Measurements from ENCODE around the gene SLC7A5. TPM values are rescaled to one million over a fixed set of nuclear protein-coding genes. Genes with fewer than 3 reads are reported as not detected.

Gene SLC7A5
- polyA plus RNA-seq, 2 of the 4 experiments (the other 2 are of a cell fraction): 265 to 972 TPM

DNA sequence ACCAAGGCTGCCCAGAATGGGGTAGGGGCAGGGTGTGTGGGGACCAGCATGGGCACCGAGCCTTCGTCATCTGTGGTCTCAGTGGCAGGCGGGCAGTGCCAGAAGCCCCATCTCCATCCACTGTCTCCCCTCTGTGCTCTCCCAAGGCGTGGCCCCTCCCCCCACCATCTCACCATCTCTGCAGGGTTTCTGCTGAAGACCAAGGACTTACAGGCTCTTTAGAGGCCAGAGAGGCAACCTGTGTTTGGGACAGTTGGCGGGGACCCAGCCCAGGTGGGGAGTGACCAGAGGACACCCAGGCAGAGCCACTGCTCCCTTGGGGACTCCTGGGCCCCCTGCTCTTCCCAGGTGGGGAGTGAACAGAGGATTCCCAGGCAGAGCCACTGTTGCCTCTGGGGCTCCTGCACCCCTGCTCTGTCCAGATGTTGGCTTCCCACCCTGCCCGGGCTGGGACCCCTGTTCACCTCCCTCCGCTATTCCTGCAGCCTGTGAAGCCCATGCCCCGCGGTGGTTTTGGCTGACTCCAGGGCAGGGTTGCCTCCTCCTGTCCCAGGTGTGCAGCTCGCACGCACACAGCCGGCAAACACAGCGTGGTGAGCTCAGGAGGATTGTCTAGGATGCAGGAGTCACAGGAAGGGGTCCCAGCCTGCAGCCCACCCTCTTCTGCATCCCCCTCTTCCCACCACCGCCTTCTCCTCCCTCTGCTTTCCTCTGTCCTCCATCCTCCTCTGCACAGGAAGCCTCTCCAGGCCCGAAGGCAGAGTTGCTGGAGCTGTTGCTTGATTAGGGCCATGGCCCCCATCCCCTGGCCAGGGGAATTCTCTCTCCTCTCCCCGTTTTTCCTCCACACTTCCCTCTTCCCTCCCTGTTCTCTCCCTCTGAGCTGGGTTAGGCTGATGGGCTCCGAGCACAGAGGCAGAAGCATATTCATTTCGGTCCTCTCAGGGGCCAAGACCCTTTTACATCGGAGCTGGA is 45.0 kb downstream of the SLC7A5 start:
- peak; percentile 1 to 3 for ATAC-seq
- Histone ChIP-seq H3K4me1 (peaks cover 58% of the 10 kb centered on the region), H3K4me3 (no peak overlapping the region), H3K9me3 (no peaks in the 10 kb centered on the region), H3K4me2 (no peak overlapping the region), H3K27ac (peak overlapping the region; percentile 97 to 99)
- CTCF ChIA-PET: interaction anchor here (0.5 to 30.2 kb wide), 10 partner anchors 11 to 48 kb away, joined by 3 to 417 read pairs (median 8); no protein-coding TSS in a partner anchor
- TF ChIP-seq NFE2L2 (conservative IDR thresholded peaks at IDR 0.05; ENCODE audit: low read length) (no peak), HMGXB4 (CRISPR knock-in tag; IDR thresholded peaks at IDR 0.05; ENCODE audit: borderline replicate concordance) (peak; percentile 35; the same call in 1 of the 2 replicates), PBX3 (IDR thresholded peaks at IDR 0.05) (peak; percentile 77), POLR2AphosphoS2 (conservative IDR thresholded peaks at IDR 0.05; ENCODE audit: low read length) (peak; percentile 96), ELK1 (IDR thresholded peaks at IDR 0.05; ENCODE audit: low read depth, low read length) (no peak), TP53 (CRISPR knock-in tag; IDR thresholded peaks at IDR 0.05) (peak; percentile 91), EHF (CRISPR knock-in tag; IDR thresholded peaks at IDR 0.05) (0 out of 2 replicates have a peak, but pooled peaks have one; percentile 28), TFCP2L1 (CRISPR knock-in tag; IDR thresholded peaks at IDR 0.05) (peak; percentile 86), RARB (CRISPR knock-in tag; IDR thresholded peaks at IDR 0.05) (0 out of 2 replicates have a peak, but pooled peaks have one; percentile 46), NR3C1 (IDR thresholded peaks at IDR 0.05) (no peak), HOXA7 (CRISPR knock-in tag; IDR thresholded peaks at IDR 0.05) (peak; percentile 69), FOSL2 (IDR thresholded peaks at IDR 0.05) (no peak), FOSL2 (CRISPR knock-in tag; IDR thresholded peaks at IDR 0.05) (peak; percentile 32; the same call in 1 of the 2 replicates), JUN (IDR thresholded peaks at IDR 0.05) (peak in 1 of 2 experiments; percentile 11; a peak in 4 of 5 replicates)
- POLR2A ChIA-PET: interaction anchor here (1.1 to 6.3 kb wide), 5 partner anchors 32 to 45 kb away, joined by 3 to 52 read pairs (median 5); partner anchors contain the start of gene SLC7A5
- WGBS (ENCODE audit: missing lambda C conversion rate): 70% methylated on average over 18 of the region's 19 CpGs
- DNase-seq (ENCODE audit: low read depth in 1 of 2, low spot score in 1 of 2): peak in 1 of 2 experiments; percentile 63
- no peak for FAIRE-seq

- TF ChIP-seq USF2 (IDR thresholded peaks at IDR 0.05) (0 out of 2 replicates have a peak, but pooled peaks have one; percentile 0), HMGXB4 (CRISPR knock-in tag; IDR thresholded peaks at IDR 0.05; ENCODE audit: borderline replicate concordance) (0 out of 2 replicates have a peak, but pooled peaks have one; percentile 66), HOXA7 (CRISPR knock-in tag; IDR thresholded peaks at IDR 0.05) (peak; percentile 46; the same call in 1 of the 2 replicates), CHD4 (IDR thresholded peaks at IDR 0.05; ENCODE audit: borderline replicate concordance) (no peak), RAD21 (conservative IDR thresholded peaks at IDR 0.05 in 1 of 2, IDR thresholded peaks at IDR 0.05 in 1 of 2) (no peak), TP53 (CRISPR knock-in tag; IDR thresholded peaks at IDR 0.05) (0 out of 2 replicates have a peak, but pooled peaks have one; percentile 33)
- TF ChIP-seq, protein P1, sequence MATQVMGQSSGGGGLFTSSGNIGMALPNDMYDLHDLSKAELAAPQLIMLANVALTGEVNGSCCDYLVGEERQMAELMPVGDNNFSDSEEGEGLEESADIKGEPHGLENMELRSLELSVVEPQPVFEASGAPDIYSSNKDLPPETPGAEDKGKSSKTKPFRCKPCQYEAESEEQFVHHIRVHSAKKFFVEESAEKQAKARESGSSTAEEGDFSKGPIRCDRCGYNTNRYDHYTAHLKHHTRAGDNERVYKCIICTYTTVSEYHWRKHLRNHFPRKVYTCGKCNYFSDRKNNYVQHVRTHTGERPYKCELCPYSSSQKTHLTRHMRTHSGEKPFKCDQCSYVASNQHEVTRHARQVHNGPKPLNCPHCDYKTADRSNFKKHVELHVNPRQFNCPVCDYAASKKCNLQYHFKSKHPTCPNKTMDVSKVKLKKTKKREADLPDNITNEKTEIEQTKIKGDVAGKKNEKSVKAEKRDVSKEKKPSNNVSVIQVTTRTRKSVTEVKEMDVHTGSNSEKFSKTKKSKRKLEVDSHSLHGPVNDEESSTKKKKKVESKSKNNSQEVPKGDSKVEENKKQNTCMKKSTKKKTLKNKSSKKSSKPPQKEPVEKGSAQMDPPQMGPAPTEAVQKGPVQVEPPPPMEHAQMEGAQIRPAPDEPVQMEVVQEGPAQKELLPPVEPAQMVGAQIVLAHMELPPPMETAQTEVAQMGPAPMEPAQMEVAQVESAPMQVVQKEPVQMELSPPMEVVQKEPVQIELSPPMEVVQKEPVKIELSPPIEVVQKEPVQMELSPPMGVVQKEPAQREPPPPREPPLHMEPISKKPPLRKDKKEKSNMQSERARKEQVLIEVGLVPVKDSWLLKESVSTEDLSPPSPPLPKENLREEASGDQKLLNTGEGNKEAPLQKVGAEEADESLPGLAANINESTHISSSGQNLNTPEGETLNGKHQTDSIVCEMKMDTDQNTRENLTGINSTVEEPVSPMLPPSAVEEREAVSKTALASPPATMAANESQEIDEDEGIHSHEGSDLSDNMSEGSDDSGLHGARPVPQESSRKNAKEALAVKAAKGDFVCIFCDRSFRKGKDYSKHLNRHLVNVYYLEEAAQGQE (IDR thresholded peaks at IDR 0.05): no peak
- Histone ChIP-seq H3K4me3 (no peak overlapping the region), H3K4me1 (peaks cover 49% of the 10 kb centered on the region), H3K9me3 (peaks cover 2% of the 10 kb centered on the region; the same call in 2 of the 3 replicates), H3K4me2 (no peak overlapping the region), H3K27ac (peak overlapping the region; percentile 97 to 99; a peak in 5 of 6 replicates)
- ATAC-seq (peak; percentile 0), FAIRE-seq (no peak), DNase-seq (ENCODE audit: low read depth in 1 of 2, low spot score in 1 of 2) (no peak)
- CTCF ChIA-PET: interaction anchor here (0.9 to 30.2 kb wide), 9 partner anchors 10 to 54 kb away, joined by 3 to 417 read pairs (median 7); no protein-coding TSS in a partner anchor
- 80% methylated on average over 23 of the region's 24 CpGs for WGBS (ENCODE audit: missing lambda C conversion rate)
- POLR2A ChIA-PET: interaction anchor here (1.3 to 6.3 kb wide), 3 partner anchors 33 to 46 kb away, joined by 3 to 52 read pairs (median 26); partner anchors contain the start of gene SLC7A5
Observed at GRCh38 chr16:87823181-87823929, 46.0 kb downstream of the SLC7A5 start.

Data from A549 (cell line).